NCI-H146 treated with DMSO at 0.1 percent for 48 hours (cell line): ENCODE measurements around the gene GARIN5B.
A peak's percentile ranks its signal among the peaks of the same experiment; 100 is the strongest.
"Not testable (repeated sequence)": the region's sequence is repeated elsewhere in the genome, so short reads cannot be mapped to it uniquely, and the experiment has no call there.

ENCODE experiments used
- DNase-seq: peaks from one replicate; lab custom pipeline; 2025; ENCODE audit not compliant: unreplicated experiment; lab: John Stamatoyannopoulos, UW

The GARIN5B gene

GRCh38 chr19:55362990-55363716, at the start of gene GARIN5B:
TSS of gene GARIN5B (minus strand) at chr19:55363260. CDS start at chr19:55363066, 194 bp downstream.
- DNase-seq = no peak

GRCh38 chr19:55410168-55410567, 47.1 kb upstream of the GARIN5B start:
- no peak for DNase-seq

- DNase-seq = not testable (repeated sequence)
These were observed 46.1 kb upstream of the GARIN5B start for GRCh38 chr19:55409179-55409578.

DNA sequence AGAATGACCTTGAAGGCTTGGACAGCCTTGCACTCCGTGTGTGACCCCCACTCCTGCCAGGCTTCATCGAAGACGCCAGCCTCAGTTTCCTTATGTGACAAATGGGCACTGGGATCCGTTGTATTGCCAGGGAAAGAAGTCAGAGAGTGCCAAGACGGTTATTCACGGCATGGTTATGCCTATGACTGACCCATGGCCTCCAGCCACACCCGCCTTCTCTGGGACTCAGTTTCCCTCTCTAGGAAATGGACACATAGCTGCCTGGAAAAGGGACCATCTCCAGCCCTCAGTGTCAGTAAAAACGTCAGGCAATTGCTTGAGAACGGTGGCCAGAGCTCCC, 45.4 kb upstream of the GARIN5B start:
- DNase-seq = no peak

DNA sequence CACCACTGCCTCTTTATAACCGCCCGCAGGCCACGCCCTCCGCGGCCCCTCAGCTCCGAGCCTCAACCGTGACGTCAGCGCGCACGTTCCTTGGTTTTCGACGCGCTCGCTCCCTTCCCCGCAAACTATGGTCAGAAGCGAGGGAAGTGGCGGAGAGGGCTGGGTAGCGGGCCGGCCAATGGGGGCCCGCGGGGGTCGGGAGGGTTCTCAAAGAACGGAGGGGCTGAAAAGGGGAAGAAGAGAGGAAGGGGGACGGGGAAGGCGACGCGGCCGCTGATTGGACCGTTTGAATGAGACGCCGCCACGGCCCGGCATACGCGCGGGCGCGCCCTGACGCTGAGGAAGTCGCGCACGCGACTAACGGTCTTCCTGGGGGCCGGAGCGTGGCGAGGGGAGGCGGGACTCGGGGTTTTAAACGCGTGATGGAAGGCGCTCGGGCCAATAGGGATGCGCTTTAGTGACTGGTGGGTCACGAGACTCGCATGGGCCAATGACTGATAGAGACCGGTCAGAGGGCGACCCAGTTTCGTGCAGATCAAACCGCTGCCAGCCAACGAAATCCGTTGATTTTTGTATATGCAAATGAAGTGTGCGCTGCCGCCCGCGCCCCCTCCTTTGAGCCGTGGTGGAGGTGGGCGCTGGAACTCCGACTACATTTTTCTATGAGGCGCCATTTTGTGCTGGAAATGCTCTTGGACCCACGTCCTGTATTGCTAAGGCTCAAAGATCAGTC, 44.9 kb upstream of the GARIN5B start:
- DNase-seq = peak; percentile 99

- not testable (repeated sequence) for DNase-seq
These were observed 44.4 kb upstream of the GARIN5B start, which contains the start of gene UBE2S for GRCh38 chr19:55407550-55407799. TSS of gene UBE2S (minus strand) at chr19:55407788. CDS start at chr19:55407589, 199 bp downstream.

GRCh38 chr19:55406826-55407549, 43.9 kb upstream of the GARIN5B start:
- DNase-seq = no peak

GRCh38 chr19:55406091-55406825, 43.2 kb upstream of the GARIN5B start:
- no peak for DNase-seq

DNA sequence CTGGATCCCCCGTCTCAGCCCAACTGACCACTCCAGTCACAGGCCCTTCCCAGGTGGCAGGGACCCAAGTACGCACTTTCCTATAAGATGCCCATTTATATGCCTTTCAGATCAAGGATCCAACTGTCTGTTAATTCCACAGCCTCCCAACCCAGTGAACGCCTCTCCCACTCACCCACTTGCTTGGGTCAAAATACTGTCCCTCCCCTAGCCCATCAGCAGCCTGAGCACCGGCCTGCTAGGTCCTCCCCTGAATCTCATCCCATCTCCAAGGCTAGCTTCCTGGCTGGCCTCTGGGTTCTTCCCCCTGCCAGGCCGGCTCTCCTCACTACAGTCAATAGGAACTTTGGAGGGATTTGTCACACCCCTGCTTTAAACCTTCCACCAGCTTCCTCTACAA, 42.6 kb upstream of the GARIN5B start:
- no peak for DNase-seq

DNA sequence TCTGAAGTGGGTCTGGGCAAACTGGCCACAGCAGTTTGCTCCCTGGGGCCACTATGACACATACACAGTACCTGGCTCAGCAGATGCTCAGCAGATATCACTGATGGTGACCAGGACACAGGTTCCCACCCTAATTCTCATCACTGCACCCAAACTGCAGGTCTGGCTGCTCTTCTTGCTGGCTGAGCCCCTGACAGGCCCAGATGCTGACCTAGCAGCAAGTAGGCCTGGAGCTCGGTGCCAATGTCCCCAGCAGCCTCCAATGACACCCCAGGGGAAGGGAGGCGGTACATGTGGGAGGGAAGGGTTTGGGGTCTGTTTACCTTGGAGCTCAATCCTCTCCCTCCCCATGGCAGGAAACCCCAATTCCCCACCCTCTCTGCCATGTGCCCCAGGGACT, 39.4 kb upstream of the GARIN5B start:
- DNase-seq = no peak

- not testable (repeated sequence) for DNase-seq
These were observed 38.3 kb upstream of the GARIN5B start for GRCh38 chr19:55401390-55401789.

GRCh38 chr19:55400281-55401087, 37.4 kb upstream of the GARIN5B start:
- no peak for DNase-seq

DNA sequence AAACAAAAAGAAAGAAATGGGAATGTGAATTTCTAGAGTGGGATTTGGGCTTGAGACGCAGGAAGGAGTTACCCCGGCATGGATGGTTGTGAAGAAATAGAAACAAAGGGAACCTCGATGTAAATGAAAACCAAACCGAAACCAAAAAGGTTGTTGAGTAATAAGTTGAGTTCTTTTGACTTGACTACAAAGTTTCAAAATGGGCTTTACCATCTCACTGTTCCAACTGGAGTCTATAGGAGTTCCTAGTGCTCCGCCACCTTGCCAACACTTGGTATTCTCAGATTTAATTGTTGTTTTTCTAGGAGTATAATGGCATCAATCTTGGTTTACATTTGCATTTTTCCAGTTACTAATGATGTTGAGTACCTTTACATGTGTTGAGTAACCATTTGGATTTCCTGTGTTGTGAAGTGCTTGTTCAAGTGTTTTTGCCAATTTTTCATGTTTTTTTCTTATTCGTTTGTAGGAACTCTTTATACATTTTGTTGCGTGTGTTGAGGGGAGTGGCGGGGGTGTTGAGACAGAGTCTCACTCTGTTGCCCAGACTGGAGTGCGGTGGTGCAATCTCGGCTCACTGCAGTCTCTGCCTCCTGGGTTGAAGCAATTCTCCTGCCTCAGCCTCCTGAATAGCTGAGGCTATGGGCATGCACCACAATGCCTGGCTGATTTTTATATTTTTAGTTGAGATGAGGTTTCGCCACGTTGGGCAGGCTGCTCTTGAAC, 35.3 kb upstream of the GARIN5B start:
- no peak for DNase-seq

GRCh38 chr19:55392820-55393761, 30.0 kb upstream of the GARIN5B start:
- no peak for DNase-seq

DNA sequence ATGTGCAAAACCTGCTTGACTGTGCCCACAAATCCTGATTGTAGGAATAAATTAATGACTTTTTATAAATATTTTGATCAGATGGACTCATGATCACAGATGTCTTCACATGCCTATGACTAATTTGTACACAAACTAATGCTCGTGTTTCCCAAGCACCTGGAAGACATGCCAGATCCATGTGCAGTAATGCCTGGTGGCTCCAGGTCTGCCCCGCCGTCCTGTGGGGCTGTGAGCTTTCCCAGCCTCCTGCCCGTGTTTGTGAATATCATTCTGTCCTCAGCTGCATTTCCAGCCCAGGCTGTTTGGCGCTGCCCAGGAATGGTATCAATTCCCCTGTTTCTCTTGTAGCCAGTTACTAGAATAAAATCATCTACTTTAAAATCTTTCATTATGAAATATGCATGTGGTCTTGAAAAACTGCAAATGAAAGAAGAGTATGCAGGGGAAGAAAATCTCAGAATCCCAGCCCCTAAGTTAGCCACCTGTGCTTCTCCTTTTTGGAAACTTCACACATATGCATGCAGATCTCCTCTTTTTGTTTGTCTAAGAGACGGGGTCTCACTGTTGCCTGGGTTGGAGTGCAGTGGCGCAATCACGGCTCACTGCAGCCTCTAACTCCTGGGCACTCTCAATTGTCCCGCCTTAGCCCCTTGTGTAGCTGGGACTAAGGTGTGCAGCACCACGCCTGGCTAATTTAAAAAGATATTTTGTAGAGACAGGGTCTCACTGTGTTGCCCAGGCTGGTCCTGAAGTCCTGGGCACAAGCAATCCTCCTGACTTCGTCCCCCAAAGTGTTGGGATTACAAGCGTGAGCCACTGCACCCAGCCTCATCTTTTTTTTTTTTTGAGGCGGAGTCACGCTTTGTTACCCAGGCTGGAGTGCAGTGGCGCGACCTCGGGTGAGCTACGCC, 28.9 kb upstream of the GARIN5B start:
- DNase-seq = no peak

DNA sequence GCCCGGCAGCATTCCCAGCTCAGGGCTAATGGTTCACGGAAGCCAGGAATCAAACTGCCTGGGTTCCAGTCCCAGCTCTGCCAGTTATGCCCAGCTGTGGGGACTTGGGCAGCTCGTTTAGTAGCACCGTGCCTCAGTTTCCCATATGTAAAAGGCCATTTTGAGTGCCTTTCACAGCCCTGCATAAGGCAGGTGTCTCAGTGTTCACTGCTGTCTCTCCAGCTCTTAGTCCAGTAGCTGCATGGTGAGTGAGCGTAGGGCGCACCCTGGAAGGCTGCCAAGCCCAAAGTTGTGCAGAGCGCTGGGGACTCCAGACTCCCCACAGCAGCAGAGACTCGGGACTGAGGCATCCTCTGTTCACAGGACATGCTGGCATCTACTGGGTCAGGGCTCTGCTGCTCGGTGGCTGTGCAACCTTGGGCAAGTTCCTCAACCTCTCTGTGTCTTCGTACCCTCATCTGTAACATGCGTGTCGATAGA, 28.2 kb upstream of the GARIN5B start:
- DNase-seq = no peak

DNA sequence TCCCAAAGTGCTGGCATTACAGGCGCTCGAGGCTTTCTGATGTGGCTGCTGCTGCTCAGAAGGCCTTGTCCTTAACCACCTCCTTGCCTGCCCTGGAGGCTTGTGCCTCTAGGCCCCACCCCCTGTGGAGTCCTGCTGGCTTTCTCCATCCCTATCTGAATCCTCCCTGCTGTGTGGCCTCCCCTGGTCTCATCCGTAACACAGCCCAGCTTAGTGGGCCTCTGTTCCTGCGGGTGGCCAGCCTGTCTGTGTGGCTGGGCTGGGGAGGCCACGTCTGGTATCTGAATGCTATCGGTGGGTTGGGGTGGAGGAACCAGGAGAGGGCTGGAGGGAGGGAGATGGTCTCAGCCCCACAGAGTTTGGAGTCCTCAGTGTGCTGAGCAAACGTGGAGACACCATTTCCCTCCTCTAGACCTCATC, 27.4 kb upstream of the GARIN5B start:
- peak; percentile 25 for DNase-seq
